H1 (cell line): ENCODE data around the gene CDT1.

Experiments
- JUND ChIP-seq: IDR thresholded peaks from 2 replicates; pipeline ENCODE4 v1.6.1; 2011; ENCODE audit warnings: mild to moderate bottlenecking, improper control_type of control experiment, low read length
- MAX ChIP-seq: IDR thresholded peaks from 2 replicates; pipeline ENCODE4 v1.6.1; 2012; ENCODE audit warnings: inconsistent platforms
- POLR2AphosphoS5 ChIP-seq: IDR thresholded peaks from 2 replicates; pipeline ENCODE4 v1.6.1; 2011; ENCODE audit warnings: low read depth, low read length
- TBP ChIP-seq: IDR thresholded peaks from 2 replicates; pipeline ENCODE4 v1.6.1; 2011; ENCODE audit warnings: low read depth, low read length, improper control_type of control experiment
- TF ChIP-seq, protein P1 (sequence below): IDR thresholded peaks from 2 replicates; pipeline ENCODE4 v1.6.1; 2012; ENCODE audit warnings: low read length, inconsistent platforms

DNA sequence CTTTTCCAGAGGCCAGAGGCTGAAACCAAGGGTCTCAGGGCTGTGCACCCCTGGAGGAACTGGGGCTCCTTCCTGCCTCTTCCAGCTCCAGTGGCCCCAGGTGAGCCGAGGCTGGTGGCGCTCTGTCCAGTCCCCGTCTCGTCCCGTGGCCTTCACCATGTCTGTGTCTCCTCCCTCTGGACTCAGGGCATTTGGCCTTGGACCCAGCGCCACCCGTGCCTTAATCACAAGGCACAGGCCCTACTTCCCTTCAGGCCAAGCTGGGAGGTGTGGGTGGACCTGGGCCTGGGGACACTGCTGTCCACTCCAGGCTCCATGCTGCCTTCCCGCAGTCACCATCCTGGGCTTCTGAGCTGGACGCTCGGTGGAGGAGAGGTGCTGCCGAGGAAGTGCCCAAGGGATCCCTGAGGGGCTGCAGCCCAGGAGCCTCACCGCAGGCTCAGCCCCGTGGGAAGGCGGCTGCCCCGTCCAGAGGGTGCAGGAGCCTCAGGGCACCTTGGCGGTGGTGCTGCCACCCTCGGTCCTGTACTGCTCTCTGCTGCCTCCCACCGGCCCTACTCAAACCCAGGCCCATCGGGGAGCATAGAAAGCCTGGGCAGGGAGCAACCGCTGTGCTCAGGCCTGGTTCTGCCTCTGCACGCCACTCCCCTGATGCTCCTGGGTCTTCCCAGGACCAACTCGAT, 17.7 kb downstream of the CDT1 start:
- TF ChIP-seq, protein P1, sequence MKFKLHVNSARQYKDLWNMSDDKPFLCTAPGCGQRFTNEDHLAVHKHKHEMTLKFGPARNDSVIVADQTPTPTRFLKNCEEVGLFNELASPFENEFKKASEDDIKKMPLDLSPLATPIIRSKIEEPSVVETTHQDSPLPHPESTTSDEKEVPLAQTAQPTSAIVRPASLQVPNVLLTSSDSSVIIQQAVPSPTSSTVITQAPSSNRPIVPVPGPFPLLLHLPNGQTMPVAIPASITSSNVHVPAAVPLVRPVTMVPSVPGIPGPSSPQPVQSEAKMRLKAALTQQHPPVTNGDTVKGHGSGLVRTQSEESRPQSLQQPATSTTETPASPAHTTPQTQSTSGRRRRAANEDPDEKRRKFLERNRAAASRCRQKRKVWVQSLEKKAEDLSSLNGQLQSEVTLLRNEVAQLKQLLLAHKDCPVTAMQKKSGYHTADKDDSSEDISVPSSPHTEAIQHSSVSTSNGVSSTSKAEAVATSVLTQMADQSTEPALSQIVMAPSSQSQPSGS: no peak
- TF ChIP-seq POLR2AphosphoS5: no peak
- no peak for TF ChIP-seq JUND
- TF ChIP-seq TBP: no peak
- TF ChIP-seq MAX: no peak
